RWPE1 (cell line): Measurements from ENCODE around the gene SGK1.

Source experiments
- CTCF ChIA-PET: fragments of 350-600 bp; sonication (Branson Sonifier 250); formaldehyde crosslinking; extraction: SDS; loops from one replicate; lab custom pipeline; 2021; lab: Yijun Ruan, JAX
- POLR2A ChIA-PET: fragments of 400-600 bp; formaldehyde crosslinking; extraction: SDS; loops from one replicate; lab custom pipeline; 2020; ENCODE audit warnings: antibody characterized with exemption; ENCODE audit not compliant: low non-redundant PET; lab: Yijun Ruan, JAX
- DNase-seq: peaks from one replicate; pipeline ENCODE4 v3.0.0; 2012; ENCODE audit warnings: low spot score
- H3K27ac ChIP-seq: fragments of 450-650 bp; 2 replicates; pipeline ENCODE4 v1.5.1; 2017
- TF ChIP-seq, protein P1 (sequence below): fragments of 450-650 bp; conservative IDR thresholded peaks from 2 replicates; pipeline ENCODE4 v1.5.1; 2017; ENCODE audit warnings: low read depth, mild to moderate bottlenecking

The SGK1 gene

DNA sequence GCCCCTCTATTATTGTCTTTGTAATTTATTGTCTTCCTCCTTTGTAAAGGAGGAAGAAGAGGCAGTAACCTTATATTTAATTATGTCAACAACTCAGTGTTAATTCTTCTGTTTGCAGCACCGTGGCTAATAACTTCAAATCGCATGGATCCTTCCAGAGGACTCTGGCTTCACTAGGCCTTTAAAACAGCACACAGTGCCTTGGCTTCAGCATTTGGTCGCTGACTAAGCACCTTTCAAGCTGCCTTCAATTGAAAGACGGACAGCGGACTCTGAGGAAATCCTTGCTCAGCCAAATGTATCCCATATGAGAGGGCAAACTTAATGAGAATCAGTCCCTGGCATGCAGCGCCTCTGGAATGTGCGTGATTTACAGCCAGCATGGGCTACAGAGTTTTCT lies 64.2 kb downstream of the SGK1 start:
- ChIA-PET POLR2A (no interaction called here), CTCF (interaction anchor here (0.7 kb wide), 1 partner anchor 87 kb away, joined by 3 read pairs; no protein-coding TSS in a partner anchor)
- H3K27ac ChIP-seq = no peak overlapping the region
- DNase-seq = no peak
- TF ChIP-seq, protein P1, sequence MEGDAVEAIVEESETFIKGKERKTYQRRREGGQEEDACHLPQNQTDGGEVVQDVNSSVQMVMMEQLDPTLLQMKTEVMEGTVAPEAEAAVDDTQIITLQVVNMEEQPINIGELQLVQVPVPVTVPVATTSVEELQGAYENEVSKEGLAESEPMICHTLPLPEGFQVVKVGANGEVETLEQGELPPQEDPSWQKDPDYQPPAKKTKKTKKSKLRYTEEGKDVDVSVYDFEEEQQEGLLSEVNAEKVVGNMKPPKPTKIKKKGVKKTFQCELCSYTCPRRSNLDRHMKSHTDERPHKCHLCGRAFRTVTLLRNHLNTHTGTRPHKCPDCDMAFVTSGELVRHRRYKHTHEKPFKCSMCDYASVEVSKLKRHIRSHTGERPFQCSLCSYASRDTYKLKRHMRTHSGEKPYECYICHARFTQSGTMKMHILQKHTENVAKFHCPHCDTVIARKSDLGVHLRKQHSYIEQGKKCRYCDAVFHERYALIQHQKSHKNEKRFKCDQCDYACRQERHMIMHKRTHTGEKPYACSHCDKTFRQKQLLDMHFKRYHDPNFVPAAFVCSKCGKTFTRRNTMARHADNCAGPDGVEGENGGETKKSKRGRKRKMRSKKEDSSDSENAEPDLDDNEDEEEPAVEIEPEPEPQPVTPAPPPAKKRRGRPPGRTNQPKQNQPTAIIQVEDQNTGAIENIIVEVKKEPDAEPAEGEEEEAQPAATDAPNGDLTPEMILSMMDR = no peak

DNA sequence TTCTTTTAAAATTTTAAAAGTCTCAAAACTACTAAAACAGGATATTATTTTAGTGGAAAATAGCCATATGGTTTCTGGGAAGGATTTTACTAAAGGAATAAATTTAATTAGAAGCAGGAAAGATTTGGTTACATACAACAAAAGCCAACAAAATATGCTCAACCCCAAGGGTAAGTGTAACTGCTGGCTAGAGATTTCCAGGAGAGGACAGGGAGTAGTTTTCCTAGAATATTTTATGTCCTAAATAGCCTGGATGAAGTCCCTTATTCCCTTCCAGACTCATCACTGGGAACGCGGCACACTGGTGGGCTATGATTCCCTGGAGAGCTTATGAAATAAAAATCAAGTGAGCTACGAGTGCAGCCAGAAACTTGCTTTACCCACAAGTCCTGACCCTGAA lies 66.6 kb downstream of the SGK1 start:
- TF ChIP-seq, protein P1 = no peak
- no peak overlapping the region for H3K27ac ChIP-seq
- no peak for DNase-seq
- ChIA-PET POLR2A (no interaction called here), CTCF (no interaction called here)

DNA sequence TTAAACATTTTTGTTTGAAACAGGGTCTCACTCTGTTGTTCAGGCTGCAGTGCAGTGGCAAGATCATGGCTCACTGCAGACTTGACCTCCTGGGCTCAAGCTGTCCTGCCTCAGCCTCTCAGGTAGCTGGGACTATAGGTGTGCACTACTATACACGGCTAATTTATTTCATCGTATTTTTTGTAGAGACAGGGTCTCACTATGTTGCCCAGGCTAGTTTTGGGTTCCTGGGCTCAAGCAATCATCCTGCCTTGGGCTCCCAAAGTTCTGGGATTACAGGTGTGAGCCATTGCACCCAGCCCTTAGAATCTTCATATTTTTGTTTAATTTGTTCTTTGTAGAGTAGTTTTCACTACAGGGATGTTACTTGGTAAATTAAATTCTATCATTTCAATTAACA lies 67.1 kb downstream of the SGK1 start:
- TF ChIP-seq, protein P1 = no peak
- POLR2A ChIA-PET = no interaction called here
- CTCF ChIA-PET = no interaction called here
- no peak for DNase-seq
- no peak overlapping the region for H3K27ac ChIP-seq

DNA sequence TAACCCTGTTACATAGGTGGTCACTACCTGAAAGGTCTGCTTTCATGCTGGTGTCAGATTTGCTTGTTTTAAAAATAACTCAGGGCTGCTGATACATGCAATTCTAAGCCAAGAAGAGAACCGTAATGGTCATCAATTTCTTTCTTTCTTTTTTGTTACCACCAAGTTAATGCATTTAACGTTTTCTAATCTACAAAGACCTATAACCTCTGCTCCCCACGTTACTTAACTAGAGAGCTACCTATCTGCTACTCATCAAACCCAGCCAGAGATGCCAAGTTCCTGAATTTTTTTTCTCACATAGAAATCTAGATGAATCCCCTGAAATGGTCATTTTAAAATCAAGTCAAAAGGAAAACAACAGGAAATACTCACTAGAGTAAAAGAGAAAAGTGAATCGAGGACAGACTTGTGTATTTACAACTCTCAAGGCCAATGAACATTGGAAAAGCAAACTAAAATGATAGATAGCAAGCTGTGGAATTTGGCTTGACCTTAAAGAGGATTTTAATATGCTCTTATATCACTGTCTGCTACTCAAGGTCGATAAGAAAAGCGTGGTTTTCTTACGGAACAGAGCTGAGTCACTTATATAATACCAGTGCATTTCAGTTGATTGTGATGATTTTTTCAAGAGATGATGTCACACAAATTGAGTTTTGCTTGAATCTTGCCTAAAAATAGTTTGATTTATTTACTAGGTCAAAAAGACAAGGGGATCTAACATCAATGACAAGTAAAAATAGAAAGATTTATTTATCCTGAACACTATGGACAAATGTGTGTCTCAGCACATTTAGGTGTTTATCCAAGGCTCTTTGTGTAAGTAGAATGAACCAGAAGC lies 67.9 kb downstream of the SGK1 start:
- DNase-seq = no peak
- CTCF ChIA-PET = no interaction called here
- POLR2A ChIA-PET = no interaction called here
- TF ChIP-seq, protein P1 = no peak
- no peak overlapping the region for H3K27ac ChIP-seq

DNA sequence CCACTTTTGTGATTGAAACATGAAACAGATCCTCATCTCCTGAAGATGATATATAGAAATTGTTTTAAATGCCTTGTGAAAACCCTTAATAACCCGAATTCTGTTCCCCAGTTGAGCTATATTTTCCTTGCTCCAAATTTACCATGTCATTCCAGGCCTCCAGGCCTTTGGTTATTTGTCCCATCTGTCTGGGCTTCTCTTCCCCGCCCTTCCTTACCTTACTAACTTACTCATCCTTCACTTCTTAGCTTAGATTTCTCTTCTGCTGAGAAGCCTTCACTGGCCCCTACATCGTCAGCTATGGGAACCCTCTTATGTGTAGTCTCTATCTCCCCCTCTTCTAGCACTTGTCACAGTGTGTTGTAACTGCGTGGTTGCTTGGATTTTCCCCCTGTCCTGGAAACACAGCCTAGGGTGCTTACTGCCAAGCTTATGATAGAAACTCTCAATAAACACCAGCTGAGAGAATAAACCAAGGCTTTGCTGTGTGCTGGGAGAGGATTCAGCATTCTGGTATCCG lies 68.6 kb downstream of the SGK1 start:
- POLR2A ChIA-PET = no interaction called here
- H3K27ac ChIP-seq = no peak overlapping the region
- CTCF ChIA-PET = no interaction called here
- TF ChIP-seq, protein P1 = no peak
- no peak for DNase-seq

DNA sequence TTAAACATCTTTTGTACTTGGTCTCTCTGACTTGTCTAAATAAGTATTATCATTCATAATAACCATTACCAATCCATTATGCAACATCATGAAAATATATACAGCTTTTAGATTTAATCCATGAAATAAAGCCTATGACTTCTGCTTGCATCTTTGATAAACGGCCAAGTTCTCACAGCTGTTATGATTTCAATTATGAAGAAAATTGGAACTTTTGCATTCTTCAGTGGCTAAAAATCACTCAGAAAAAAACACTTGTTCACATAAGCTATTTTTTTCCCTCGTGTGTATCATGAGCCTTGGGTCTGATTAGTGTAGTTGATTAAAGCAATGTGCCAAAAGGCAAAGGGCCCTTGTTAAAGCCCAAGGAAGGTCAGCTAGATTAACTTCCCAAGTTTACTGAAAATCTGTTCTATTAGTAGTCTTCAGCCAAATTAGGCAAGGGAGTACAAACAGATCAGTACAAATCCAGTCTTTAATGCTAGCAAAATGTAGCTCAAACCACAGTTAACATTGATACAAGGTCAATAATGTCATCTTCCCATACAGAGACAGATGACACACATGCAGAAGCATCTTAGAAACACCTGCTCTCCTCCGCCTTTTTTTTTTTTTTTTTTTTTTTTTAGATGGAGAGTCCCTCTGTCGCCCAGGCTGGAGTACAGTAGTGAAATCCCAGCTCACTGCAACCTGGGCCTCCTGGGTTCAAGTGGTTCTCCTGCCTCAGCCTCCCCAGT lies 69.9 kb downstream of the SGK1 start:
- TF ChIP-seq, protein P1 = no peak
- CTCF ChIA-PET = interaction anchor here (0.8 kb wide), 1 partner anchor 80 kb away, joined by 7 read pairs; no protein-coding TSS in a partner anchor
- no peak for DNase-seq
- no peak overlapping the region for H3K27ac ChIP-seq
- POLR2A ChIA-PET = no interaction called here
